HG02870 (cell line): ENCODE data around the gene WASF3.
A peak's percentile ranks its signal among the peaks of the same experiment; 100 is the strongest.

Source experiments
- ATAC-seq: cut with Tn5 transposase; IDR thresholded peaks from one replicate; pipeline ENCODE4 v1.9.1; 2021; ENCODE audit warnings: mild to moderate bottlenecking, moderate library complexity; ENCODE audit not compliant: unreplicated experiment

Gene WASF3

DNA sequence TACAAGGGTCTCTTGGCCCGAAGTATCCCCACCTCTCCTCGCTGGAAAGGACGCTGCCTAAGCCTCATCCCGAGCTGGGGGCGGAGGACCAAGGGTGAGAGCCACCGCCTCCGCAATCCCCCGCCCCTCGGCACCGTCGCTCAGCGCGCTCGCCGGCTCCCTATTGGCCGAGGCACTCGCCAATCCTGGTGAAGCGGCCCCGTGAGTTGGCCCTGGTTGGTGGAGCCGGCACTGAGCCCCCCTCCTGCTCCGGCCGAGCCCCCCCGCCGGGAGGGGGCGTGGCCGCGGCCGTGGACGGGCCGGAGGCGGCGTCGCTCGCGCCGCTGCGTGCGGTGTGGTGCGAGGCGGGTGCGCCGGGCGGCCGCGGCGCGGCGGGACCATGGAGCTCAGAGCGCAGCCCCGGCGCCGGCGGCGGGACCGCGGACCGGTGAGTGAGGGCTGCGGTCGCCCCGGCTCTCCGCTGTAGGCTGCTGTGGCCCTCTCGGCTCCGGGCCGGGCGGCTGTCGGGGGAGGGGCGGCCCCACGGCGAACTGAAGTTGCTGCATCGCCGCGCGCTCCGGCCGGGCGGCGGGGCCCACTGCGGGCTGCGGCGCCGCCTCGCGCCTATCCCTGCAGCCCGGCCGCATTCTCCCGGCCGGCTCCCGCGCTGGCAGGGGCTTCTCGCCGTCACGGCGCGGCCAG, at the start of gene WASF3:
Gene WASF3, plus strand, starts transcription at position 291 of the 681 bp plus-strand sequence. CDS start 84,588 bp downstream, outside the sequence.
- ATAC-seq, result peak; percentile 93

GRCh38 chr13:26508885-26509284, 48.6 kb upstream of the WASF3 start:
- no peak for ATAC-seq

DNA sequence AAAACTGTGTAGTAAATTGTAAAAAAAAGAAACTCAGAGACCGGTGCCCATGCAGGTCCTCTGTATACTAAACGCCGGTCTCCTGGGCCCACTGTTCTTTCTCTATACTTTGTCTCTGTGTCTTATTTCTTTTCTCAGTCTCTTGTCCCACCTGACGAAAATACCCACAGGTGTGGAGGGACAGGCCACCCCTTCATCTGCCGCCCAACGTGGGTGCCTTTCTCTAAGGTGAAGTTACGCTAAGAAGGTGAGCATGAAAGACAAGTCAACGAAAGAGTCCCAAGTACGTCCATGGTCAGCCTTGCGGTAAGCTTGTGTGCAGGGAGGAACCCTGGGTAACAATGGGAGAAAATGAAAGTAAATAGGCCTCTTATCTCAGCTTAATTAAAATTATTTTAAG, 48.0 kb upstream of the WASF3 start:
- no peak for ATAC-seq

DNA sequence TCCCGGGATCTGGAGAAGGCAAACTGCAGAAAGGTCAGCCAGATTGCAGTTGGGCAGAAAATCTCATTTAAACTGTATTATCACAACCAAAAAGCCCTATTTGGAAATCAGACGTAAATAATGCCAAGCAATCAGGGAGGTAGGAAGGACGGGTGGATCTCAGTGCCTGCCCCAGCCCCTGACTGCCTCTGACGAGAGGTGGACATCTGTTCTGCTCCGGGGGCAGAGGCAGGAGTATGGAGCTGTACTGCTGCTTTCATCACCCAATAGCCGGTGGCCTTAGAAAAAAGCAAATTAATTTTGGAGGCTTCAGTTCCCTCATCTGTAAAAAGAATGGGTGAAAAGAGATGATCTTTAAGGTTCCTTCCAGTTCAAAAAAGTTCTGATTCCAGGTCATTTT, 43.6 kb upstream of the WASF3 start:
- ATAC-seq, result no peak

GRCh38 chr13:26515721-26516120, 41.8 kb upstream of the WASF3 start:
- no peak for ATAC-seq

DNA sequence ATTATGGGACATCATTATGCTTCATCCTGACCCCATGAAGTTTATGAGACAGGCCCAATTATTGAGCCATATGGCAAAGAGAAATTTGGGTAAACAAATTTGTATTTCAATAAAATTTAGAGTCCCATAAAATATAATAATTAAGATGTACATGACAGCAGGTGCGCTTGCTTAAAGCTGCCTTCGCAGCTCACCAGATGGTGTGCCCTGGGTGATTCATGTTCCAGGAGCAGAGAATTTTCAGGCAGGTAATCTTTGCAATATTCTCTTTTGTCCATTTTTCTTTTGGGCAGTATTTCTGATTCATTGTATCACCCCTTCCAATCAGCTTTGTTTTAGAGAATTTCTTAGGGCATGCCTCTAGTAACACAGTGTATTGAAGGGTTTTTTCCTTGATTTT, 39.5 kb upstream of the WASF3 start:
- no peak for ATAC-seq

GRCh38 chr13:26518451-26518959, 39.0 kb upstream of the WASF3 start:
- no peak for ATAC-seq

DNA sequence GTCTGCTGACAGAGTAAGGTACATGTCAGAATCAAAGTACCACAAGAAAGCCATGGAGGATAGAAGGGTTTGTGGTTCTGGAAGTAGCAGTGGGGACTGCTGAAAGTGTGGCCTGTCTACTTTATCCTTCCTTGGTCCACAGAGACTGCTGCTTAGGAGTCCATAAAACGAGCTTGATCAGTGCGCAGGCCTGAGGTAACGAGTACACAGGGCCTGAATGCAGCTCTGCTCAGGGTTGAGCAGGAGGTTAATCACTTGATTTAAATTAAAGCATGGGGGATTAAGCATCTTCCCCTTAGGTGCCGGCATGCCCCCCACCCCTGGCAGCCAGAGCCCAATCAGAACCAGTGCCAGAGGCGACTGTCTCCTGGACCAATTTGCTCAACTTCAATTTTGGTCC, 34.9 kb upstream of the WASF3 start:
- ATAC-seq, result no peak

- ATAC-seq, result no peak
These were observed 34.5 kb upstream of the WASF3 start for GRCh38 chr13:26523007-26523406.

DNA sequence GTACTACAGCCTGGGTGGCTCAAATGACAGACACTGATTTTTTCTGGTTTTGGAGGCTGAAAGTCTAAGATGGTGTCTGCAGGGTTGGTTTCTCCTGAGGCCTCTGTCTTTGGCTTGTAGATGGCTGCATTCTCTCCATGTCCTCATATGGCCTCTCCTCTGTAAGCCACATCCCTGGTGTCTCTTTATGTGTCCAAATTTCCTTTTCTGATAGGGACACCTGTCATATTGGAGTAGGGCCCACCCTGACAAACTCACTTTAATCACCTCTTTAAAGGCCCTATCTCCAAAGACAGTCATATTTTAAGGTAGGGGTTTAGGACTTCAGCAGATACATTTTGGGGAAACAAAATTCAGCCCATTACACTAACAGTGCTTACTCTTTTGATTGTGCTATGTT, 32.0 kb upstream of the WASF3 start:
- no peak for ATAC-seq

- ATAC-seq, result no peak
These were observed 30.7 kb upstream of the WASF3 start for GRCh38 chr13:26526702-26527216.

DNA sequence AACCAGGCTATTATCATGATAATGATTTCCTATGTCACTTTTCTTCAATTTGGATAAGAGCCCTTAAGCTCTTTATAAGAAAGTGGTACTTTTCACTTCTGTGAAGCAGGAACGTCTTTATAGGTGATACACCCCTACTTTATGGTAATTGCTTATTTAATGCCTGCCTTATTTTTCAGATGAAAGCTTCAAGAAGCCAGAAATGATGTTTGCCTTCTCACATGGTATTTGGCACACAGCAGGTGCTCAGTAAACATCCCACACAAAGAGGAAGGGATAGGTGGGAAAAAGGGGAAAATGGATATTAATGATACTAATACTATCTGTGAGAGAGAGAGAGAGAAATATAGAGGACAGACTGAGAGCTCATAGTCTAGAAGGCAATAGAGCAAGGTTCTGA, 29.0 kb upstream of the WASF3 start:
- no peak for ATAC-seq

- ATAC-seq, result no peak
These were observed 28.0 kb upstream of the WASF3 start for GRCh38 chr13:26529441-26529840.

- ATAC-seq, result no peak
These were observed 25.7 kb upstream of the WASF3 start for GRCh38 chr13:26531742-26532141.

- no peak for ATAC-seq
These were observed 23.3 kb upstream of the WASF3 start for GRCh38 chr13:26534036-26534726.

DNA sequence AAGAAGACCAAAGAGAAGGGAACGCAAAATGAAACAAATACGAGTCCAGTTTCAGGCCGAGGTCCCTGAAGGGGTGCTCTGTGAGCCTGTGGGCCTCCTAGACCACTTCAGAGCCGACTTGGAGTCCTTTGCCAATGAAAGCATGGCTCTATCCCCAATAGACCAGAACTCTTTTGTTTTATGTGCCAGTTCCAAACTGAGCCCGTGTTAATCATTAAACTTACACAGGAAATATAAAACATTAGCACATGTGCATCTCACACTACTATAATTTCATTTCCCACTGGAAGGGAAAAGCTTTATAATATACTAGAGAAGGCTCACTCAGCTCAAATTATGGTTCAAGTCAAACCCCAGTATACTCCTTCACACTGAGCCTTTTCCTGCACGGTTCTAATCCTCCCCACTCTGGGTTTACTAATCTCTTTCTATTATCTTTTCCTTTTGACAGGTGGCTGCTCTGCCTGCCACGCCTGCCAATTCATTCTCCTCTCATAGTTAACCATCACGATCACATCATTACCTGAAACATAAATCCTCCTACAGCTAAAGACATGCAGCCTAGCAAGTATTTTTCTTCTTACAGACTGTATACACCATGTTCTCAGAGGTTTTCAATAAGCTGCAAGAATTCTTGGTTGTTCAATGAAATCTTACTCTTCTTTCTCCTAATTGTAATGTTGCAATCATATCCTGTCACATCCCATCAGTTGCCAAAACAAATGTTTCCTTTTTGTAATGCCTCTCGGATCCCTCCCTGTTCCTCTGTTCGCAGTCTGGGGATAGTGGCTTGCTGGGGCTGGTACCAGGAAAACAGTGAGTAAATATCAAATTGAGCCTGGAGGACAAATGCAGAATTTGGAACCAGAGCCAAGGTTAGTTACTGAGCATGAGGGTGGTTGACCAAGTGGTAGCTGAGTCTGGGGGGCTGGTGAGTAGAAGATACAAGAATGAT, 18.8 kb upstream of the WASF3 start:
- no peak for ATAC-seq

DNA sequence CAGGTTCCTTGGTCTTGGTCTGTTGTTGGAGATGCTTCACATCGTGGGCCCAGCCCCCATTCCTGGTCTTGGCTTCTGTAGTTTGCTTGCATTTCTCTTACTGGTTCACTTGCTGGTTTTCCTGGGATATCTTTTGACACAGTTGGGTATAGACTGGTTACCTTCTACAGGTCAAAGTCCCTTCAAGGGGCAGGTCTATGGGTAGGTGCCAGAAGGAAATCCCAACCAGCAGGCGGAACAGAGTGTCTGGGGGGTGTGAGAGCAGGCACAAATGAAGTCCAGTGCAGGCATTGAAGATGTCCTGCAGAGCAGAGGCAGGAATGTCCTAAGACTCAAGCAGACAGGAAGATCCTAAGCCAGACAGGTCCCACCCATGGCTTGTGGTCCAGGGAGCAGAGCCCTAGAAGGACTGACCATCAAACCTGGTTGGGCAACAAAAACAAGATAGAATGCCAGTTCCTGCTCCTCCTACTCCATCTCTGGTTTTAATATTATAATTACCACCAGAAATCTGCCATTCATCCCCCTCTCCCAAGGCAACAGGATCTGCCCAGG, 17.7 kb upstream of the WASF3 start:
- no peak for ATAC-seq

DNA sequence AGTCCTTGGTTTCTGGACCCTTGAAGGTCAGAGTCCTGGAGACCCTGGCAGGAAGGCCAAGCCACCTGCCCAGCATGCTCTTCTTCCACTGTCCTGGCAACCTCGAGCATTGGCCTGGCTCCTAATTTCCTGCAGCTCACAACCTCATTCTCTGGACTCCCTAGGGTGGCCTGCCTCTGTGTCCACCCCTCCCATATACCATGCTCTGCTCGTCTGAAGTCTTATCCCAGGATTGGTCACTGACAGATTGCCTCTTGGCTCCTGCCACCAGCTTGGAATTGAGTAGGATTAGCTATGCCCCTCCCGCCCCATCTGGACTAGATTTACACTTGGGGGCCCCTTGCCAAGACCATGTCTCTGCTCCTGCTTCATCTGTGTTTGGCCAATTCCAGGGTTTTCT, 17.1 kb upstream of the WASF3 start:
- no peak for ATAC-seq

GRCh38 chr13:26541041-26541440, 16.4 kb upstream of the WASF3 start:
- no peak for ATAC-seq

GRCh38 chr13:26541678-26542568, 15.6 kb upstream of the WASF3 start:
- ATAC-seq, result no peak
